Measurements from ENCODE around the gene MTCL1.

The MTCL1 gene

GRCh38 chr18:8701546-8702118 lies 3.7 kb upstream of the MTCL1 start:
- peaks cover 39% of the 10 kb centered on the region for H3K27me3 Mint-ChIP-seq
- H3K9me3 Mint-ChIP-seq = no peaks in the 10 kb centered on the region

GRCh38 chr18:8702668-8703067 lies 2.7 kb upstream of the MTCL1 start:
- Mint-ChIP-seq H3K4me3 (no peak overlapping the region), H3K27ac (peak overlapping the region; percentile 31), H3K36me3 (ENCODE audit: low read depth) (no peaks in the 10 kb centered on the region), H3K27me3 (peaks cover 49% of the 10 kb centered on the region), H3K4me1 (peaks cover 16% of the 10 kb centered on the region), H3K9me3 (no peaks in the 10 kb centered on the region)
- no peak for DNase-seq
- no peak for ATAC-seq

More at GRCh38 chr18:8701546-8702118, 3.7 kb upstream of the MTCL1 start:
- Mint-ChIP-seq H3K36me3 (ENCODE audit: low read depth) (no peaks in the 10 kb centered on the region), H3K27ac (no peak overlapping the region), H3K4me3 (no peak overlapping the region), H3K4me1 (peaks cover 11% of the 10 kb centered on the region)
- DNase-seq (no peak), ATAC-seq (no peak)

GRCh38 chr18:8703092-8703709 lies 2.2 kb upstream of the MTCL1 start:
- peak overlapping the region; percentile 31 for H3K27ac Mint-ChIP-seq
- peaks cover 55% of the 10 kb centered on the region for H3K27me3 Mint-ChIP-seq
- H3K36me3 Mint-ChIP-seq (ENCODE audit: low read depth) = no peaks in the 10 kb centered on the region
- H3K4me3 Mint-ChIP-seq = no peak overlapping the region
- ATAC-seq = no peak
- peaks cover 16% of the 10 kb centered on the region for H3K4me1 Mint-ChIP-seq
- no peaks in the 10 kb centered on the region for H3K9me3 Mint-ChIP-seq
- no peak for DNase-seq

GRCh38 chr18:8703781-8704301 lies 1.5 kb upstream of the MTCL1 start:
- peaks cover 16% of the 10 kb centered on the region for H3K4me1 Mint-ChIP-seq
- peak overlapping the region; percentile 42 for H3K27ac Mint-ChIP-seq

GRCh38 chr18:8704361-8705237 lies 757 bp upstream of the MTCL1 start:
- peak overlapping the region; percentile 54 for H3K27ac Mint-ChIP-seq
- peaks cover 59% of the 10 kb centered on the region for H3K27me3 Mint-ChIP-seq
- peak overlapping the region; percentile 80 for H3K4me3 Mint-ChIP-seq
- H3K4me1 Mint-ChIP-seq = peaks cover 16% of the 10 kb centered on the region
- H3K36me3 Mint-ChIP-seq (ENCODE audit: low read depth) = no peaks in the 10 kb centered on the region
- H3K9me3 Mint-ChIP-seq = no peaks in the 10 kb centered on the region
- DNase-seq = peak; percentile 88
- peak; percentile 90 for ATAC-seq

More at GRCh38 chr18:8703781-8704301, 1.5 kb upstream of the MTCL1 start:
- Mint-ChIP-seq H3K4me3 (peak overlapping the region; percentile 80), H3K27me3 (peaks cover 60% of the 10 kb centered on the region), H3K36me3 (ENCODE audit: low read depth) (no peaks in the 10 kb centered on the region), H3K9me3 (no peaks in the 10 kb centered on the region)
- no peak for ATAC-seq
- DNase-seq = no peak

- DNase-seq (peak; percentile 12), ATAC-seq (no peak)
- peaks cover 51% of the 10 kb centered on the region for H3K27me3 Mint-ChIP-seq
- no peaks in the 10 kb centered on the region for H3K9me3 Mint-ChIP-seq
- peaks cover 16% of the 10 kb centered on the region for H3K4me1 Mint-ChIP-seq
- H3K27ac Mint-ChIP-seq = no peak overlapping the region
- H3K36me3 Mint-ChIP-seq (ENCODE audit: low read depth) = no peaks in the 10 kb centered on the region
- H3K4me3 Mint-ChIP-seq = peak overlapping the region; percentile 80
Measured at GRCh38 chr18:8705961-8706790, 820 bp downstream of the MTCL1 start.

- Mint-ChIP-seq H3K4me3 (peak overlapping the region; percentile 80), H3K4me1 (peaks cover 16% of the 10 kb centered on the region), H3K27me3 (peaks cover 49% of the 10 kb centered on the region), H3K9me3 (no peaks in the 10 kb centered on the region), H3K27ac (peak overlapping the region; percentile 46), H3K36me3 (ENCODE audit: low read depth) (no peaks in the 10 kb centered on the region)
- DNase-seq = no peak
- ATAC-seq = no peak
Measured at GRCh38 chr18:8706791-8707555, 1.6 kb downstream of the MTCL1 start.

GRCh38 chr18:8707556-8708300 lies 2.4 kb downstream of the MTCL1 start:
- Mint-ChIP-seq H3K27me3 (peaks cover 45% of the 10 kb centered on the region), H3K27ac (no peak overlapping the region), H3K9me3 (no peaks in the 10 kb centered on the region), H3K4me1 (peaks cover 16% of the 10 kb centered on the region), H3K4me3 (no peak overlapping the region), H3K36me3 (ENCODE audit: low read depth) (no peaks in the 10 kb centered on the region)
- ATAC-seq (no peak), DNase-seq (no peak)

GRCh38 chr18:8708670-8709069 lies 3.3 kb downstream of the MTCL1 start:
- peaks cover 36% of the 10 kb centered on the region for H3K27me3 Mint-ChIP-seq
- peaks cover 16% of the 10 kb centered on the region for H3K4me1 Mint-ChIP-seq
- H3K4me3 Mint-ChIP-seq = no peak overlapping the region
- DNase-seq (no peak), ATAC-seq (no peak)
- no peaks in the 10 kb centered on the region for H3K36me3 Mint-ChIP-seq (ENCODE audit: low read depth)
- H3K27ac Mint-ChIP-seq = no peak overlapping the region
- H3K9me3 Mint-ChIP-seq = no peaks in the 10 kb centered on the region

- no peak for DNase-seq
Measured at GRCh38 chr18:8709248-8710059, 4.1 kb downstream of the MTCL1 start.

GRCh38 chr18:8711736-8712135 lies 6.4 kb downstream of the MTCL1 start:
- H3K27me3 Mint-ChIP-seq = peaks cover 25% of the 10 kb centered on the region
- no peak overlapping the region for H3K4me3 Mint-ChIP-seq
- DNase-seq (no peak), ATAC-seq (no peak)
- H3K27ac Mint-ChIP-seq = no peak overlapping the region
- H3K9me3 Mint-ChIP-seq = no peaks in the 10 kb centered on the region
- peaks cover 4% of the 10 kb centered on the region for H3K4me1 Mint-ChIP-seq
- no peaks in the 10 kb centered on the region for H3K36me3 Mint-ChIP-seq (ENCODE audit: low read depth)

More at GRCh38 chr18:8709248-8710059, 4.1 kb downstream of the MTCL1 start:
- Mint-ChIP-seq H3K4me1 (peaks cover 9% of the 10 kb centered on the region), H3K27ac (no peak overlapping the region), H3K9me3 (no peaks in the 10 kb centered on the region), H3K27me3 (peaks cover 28% of the 10 kb centered on the region), H3K36me3 (ENCODE audit: low read depth) (no peaks in the 10 kb centered on the region), H3K4me3 (no peak overlapping the region)
- no peak for ATAC-seq

- DNase-seq (no peak), ATAC-seq (no peak)
- no peaks in the 10 kb centered on the region for H3K9me3 Mint-ChIP-seq
- no peak overlapping the region for H3K4me3 Mint-ChIP-seq
- no peaks in the 10 kb centered on the region for H3K36me3 Mint-ChIP-seq (ENCODE audit: low read depth)
- peaks cover 8% of the 10 kb centered on the region for H3K27me3 Mint-ChIP-seq
- no peaks in the 10 kb centered on the region for H3K4me1 Mint-ChIP-seq
- no peak overlapping the region for H3K27ac Mint-ChIP-seq
Measured at GRCh38 chr18:8713691-8714090, 8.3 kb downstream of the MTCL1 start.

All from activated naive CD8-positive, alpha-beta T cell treated with anti-CD3 and anti-CD28 coated beads, Interleukin-2, amount 50 U/mL, for 24 hours (primary cell).